H7 (cell line): ENCODE results near the gene LPCAT3. TPM values are rescaled to one million over a fixed set of nuclear protein-coding genes. Genes with fewer than 3 reads are reported as not detected.
"Not testable (repeated sequence)": the region's sequence is repeated elsewhere in the genome, so short reads cannot be mapped to it uniquely, and the experiment has no call there.

Experiments used
- DNase-seq: peaks from one replicate; pipeline ENCODE4 v3.0.0; 2012
- H3K27me3 ChIP-seq: 2 replicates; pipeline ENCODE4 v1.6.0; 2011; ENCODE audit warnings: mild to moderate bottlenecking, low read length; ENCODE audit not compliant: control insufficient read depth, insufficient read depth
- H3K36me3 ChIP-seq: replicated peaks from 2 replicates; pipeline ENCODE4 v1.5.1; 2011; ENCODE audit warnings: low read length; ENCODE audit not compliant: control insufficient read depth, insufficient read depth
- H3K4me3 ChIP-seq: 2 replicates; pipeline ENCODE4 v1.5.1; 2011; ENCODE audit warnings: low read depth, mild to moderate bottlenecking, control low read depth, low read length, moderate library complexity; ENCODE audit not compliant: insufficient read depth
- total RNA-seq: library from RNA; depleted of rRNA; stranded (reverse); fragments of >200 nt; shearing (Covaris generic); gene quantifications from 2 replicates; pipeline ENCODE4 v1.2.3, GENCODE V29; 2014

Gene LPCAT3
- total RNA-seq, 1 experiment from 2014 or later: 16.9 TPM

- DNase-seq, H3K27me3 ChIP-seq, H3K4me3 ChIP-seq, H3K36me3 ChIP-seq: not testable (repeated sequence)
These were observed 31.2 kb upstream of the LPCAT3 start for GRCh38 chr12:7049445-7049951.

DNA sequence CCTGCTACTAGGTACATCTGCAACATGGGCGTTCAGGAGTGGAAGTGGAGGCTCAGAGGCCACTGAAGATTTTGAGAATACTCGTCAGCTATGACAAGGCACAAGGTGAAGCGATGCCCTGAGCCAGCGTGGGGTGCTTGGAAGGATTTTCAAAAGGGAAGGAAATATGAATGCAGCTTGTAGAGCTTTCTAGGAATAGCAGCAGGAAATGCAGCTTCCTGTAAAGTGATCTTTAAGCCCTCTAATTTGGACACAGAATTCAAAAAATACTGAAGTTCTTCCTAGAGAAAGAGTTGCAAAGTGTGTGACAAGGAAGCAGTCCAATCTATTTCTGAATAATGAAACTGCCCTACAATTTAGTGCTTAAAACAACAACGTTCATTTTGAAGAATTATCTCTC, 29.0 kb upstream of the LPCAT3 start:
- no peak for DNase-seq
- H3K4me3 ChIP-seq: no peak overlapping the region
- no peaks in the 10 kb centered on the region for H3K27me3 ChIP-seq
- H3K36me3 ChIP-seq: no peaks in the 10 kb centered on the region

DNA sequence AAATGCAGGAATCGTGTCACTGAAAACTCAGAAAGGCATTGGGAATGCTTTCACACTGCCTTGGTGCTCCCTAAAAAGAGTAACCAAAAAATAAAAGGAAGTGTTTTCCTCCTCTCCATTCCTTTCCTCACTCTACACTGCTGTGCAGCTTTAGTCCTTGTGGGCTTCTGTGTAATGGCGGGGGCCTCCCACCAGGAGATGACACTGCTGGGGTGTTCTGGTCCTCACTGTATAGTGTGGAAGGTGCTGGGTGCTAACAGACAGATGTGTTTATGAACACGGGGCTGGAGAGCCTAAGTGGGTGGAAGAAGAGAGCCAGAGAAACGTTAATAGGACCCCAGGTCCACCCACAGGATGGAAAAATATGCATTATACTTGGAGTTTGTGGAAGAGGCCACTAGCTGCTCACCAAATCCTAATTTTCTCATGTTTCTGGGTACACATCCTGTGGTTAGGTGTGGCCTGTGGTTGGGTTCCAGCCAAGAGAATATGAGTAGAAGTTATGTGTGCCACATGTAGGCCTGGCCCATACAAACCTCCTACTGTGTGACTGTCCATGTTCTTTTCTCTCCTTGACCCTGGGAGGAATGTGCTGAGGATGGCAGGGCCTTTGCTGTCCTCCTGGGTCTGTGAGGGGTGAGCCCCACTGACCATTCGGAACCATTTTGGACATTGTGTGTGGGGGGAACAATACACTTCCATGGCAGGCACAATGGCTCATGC, 28.3 kb upstream of the LPCAT3 start:
- Histone ChIP-seq H3K36me3 (no peaks in the 10 kb centered on the region), H3K27me3 (no peaks in the 10 kb centered on the region), H3K4me3 (no peak overlapping the region)
- DNase-seq: no peak

DNA sequence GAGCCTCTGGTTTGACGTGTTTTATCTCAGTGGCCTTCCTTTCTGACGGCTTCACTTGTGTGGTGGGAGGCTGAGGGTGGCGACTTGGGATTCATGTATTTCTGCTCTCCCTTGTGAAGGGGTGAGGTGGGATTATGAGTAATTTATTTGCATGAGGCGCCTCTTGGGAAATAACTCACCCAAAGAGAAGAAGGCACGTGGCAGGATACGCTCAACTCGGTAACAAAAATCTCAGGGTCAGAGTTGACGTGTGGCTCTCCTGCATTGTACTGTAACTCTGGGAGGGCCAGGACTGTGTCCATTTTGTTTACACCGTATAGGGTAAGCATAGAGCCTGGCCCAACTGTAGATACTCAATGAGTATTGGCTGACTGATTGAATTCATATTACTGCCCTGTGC, 27.6 kb upstream of the LPCAT3 start:
- H3K36me3 ChIP-seq: no peaks in the 10 kb centered on the region
- no peaks in the 10 kb centered on the region for H3K27me3 ChIP-seq
- DNase-seq: no peak
- no peak overlapping the region for H3K4me3 ChIP-seq

GRCh38 chr12:7042842-7043241, 24.6 kb upstream of the LPCAT3 start:
- H3K27me3 ChIP-seq: no peaks in the 10 kb centered on the region
- H3K36me3 ChIP-seq: no peaks in the 10 kb centered on the region
- peak; percentile 64 for DNase-seq
- no peak overlapping the region for H3K4me3 ChIP-seq

- H3K27me3 ChIP-seq: no peaks in the 10 kb centered on the region
- no peaks in the 10 kb centered on the region for H3K36me3 ChIP-seq
- DNase-seq: no peak
- no peak overlapping the region for H3K4me3 ChIP-seq
These were observed 21.1 kb upstream of the LPCAT3 start for GRCh38 chr12:7039403-7039802.

DNA sequence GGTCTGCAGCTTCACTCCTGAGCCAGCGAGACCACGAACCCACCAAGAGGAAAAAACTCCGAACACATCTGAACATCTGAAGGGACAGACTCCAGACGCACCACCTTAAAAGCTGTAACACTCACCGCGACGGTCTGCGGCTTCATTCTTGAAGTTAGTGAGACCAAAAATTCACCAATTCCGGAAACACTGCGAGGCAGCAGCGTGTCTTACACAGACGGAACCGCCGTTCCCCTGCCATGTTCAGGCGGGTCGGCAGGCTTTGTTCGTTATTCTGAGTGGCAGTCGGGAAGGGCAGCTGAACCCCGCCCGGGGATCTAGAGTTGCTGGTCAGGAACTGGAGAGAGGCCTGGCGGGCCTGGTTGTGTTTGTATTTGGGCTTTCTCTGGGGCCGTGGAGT, 20.3 kb upstream of the LPCAT3 start:
- no peaks in the 10 kb centered on the region for H3K27me3 ChIP-seq
- no peak for DNase-seq
- no peak overlapping the region for H3K4me3 ChIP-seq
- no peaks in the 10 kb centered on the region for H3K36me3 ChIP-seq

DNA sequence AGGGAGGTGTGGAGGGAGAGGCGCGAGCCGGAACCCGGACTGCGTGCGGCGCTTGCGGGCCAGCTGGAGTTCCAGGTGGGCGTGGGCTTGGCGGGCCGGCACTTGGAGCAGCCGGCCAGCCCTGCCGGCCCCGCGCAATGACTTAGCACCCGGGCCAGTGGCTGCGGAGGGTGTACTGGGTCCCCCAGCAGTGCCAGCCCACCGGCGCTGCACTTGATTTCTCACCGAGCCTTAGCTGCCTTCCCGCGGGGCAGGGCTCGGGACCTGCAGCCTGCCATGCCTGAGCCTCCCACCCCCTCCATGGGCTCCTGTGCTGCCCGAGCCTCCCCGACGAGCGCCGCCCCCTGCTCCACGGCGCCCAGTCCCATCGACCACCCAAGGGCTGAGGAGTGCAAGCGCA, 19.1 kb upstream of the LPCAT3 start:
- not testable (repeated sequence) for DNase-seq, H3K4me3 ChIP-seq, H3K27me3 ChIP-seq, H3K36me3 ChIP-seq

DNA sequence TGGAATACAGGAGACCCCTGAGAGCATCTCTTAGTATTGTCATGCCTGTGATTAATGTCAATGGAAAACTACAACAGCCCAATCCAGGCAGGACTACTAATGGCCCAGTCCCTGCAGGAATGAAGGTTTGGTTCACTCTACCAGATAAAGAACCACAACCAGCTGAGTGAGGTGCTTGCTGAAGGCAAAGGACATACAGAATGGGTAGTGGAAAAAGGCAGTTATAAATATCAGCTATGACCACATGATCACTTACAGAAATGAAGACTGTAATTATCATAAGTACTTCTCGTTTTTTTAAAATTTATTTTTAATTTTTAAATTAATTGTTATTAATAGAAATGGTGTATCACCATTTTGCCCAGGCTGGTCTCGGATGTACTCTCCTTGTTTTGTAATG, 17.2 kb upstream of the LPCAT3 start:
- H3K36me3 ChIP-seq: no peaks in the 10 kb centered on the region
- no peak overlapping the region for H3K4me3 ChIP-seq
- no peaks in the 10 kb centered on the region for H3K27me3 ChIP-seq
- DNase-seq: no peak

GRCh38 chr12:7034464-7034863, 16.2 kb upstream of the LPCAT3 start:
- H3K27me3 ChIP-seq: no peaks in the 10 kb centered on the region
- H3K36me3 ChIP-seq: no peaks in the 10 kb centered on the region
- H3K4me3 ChIP-seq: no peak overlapping the region
- DNase-seq: no peak

- no peak for DNase-seq
- H3K27me3 ChIP-seq: no peaks in the 10 kb centered on the region
These were observed 14.7 kb upstream of the LPCAT3 start for GRCh38 chr12:7032990-7033389.

DNA sequence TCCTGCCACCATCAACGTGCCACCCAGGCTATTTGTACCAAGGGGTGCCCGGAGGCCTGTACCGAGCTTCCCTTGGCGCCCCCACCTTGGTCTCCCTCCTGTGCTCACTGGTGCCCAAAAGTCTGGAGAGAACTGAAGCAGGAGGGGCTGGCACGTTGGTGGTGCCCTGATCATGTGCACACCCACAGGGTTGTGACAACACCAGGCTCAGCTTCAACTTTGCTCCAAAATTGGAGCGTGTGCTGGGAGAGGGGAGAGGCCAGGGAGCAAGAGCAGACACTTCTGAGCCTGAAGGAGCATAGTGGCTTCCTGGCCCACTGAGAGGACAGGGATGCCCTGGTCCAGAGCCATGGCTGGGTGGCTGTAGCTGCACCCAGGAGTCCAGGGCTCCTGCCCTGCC, 13.0 kb upstream of the LPCAT3 start:
- Histone ChIP-seq H3K4me3 (no peak overlapping the region), H3K36me3 (no peaks in the 10 kb centered on the region), H3K27me3 (no peaks in the 10 kb centered on the region)
- no peak for DNase-seq

More at GRCh38 chr12:7032990-7033389, 14.7 kb upstream of the LPCAT3 start:
- Histone ChIP-seq H3K4me3 (no peak overlapping the region), H3K36me3 (no peaks in the 10 kb centered on the region)

DNA sequence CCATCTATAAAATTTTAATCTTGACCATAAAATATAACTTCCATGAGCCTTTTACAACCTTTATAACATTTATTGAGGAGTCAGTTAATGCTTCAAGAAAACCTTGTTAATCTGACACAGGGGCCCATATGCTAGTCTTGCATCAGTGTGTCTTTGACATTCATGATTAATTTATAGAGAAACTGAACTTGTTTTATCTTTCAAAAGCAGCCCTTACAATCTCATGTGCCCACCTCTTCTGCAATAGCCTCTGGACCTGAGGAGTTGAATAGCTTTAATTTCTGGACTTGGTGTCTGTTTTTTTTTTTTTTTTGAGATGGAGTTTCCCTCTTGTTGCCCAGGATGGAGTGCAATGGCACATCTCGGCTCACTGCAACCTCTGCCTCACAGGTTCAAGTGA, 8.6 kb upstream of the LPCAT3 start:
- Histone ChIP-seq H3K4me3 (no peak overlapping the region), H3K36me3 (no peaks in the 10 kb centered on the region), H3K27me3 (no peaks in the 10 kb centered on the region)
- DNase-seq: no peak

- no peak for DNase-seq
- Histone ChIP-seq H3K36me3 (no peaks in the 10 kb centered on the region), H3K27me3 (no peaks in the 10 kb centered on the region), H3K4me3 (no peak overlapping the region)
These were observed 4.8 kb upstream of the LPCAT3 start for GRCh38 chr12:7023114-7023513.

GRCh38 chr12:7021956-7022355, 3.7 kb upstream of the LPCAT3 start:
- Histone ChIP-seq H3K27me3 (no peaks in the 10 kb centered on the region), H3K4me3 (no peak overlapping the region), H3K36me3 (no peaks in the 10 kb centered on the region)
- DNase-seq: no peak
